ENCODE measurements around the gene GRIK2. TPM values are rescaled to one million over a fixed set of nuclear protein-coding genes. Genes with fewer than 3 reads are reported as not detected.
"Not testable (repeated sequence)": the region's sequence is repeated elsewhere in the genome, so short reads cannot be mapped to it uniquely, and the experiment has no call there.

The GRIK2 gene
- total RNA-seq = 9.2 and 14.3 TPM in 2 replicates
- 7.8 TPM for polyA plus RNA-seq (2012)

GRCh38 chr6:101393251-101393828 lies at the start of gene GRIK2:
GRIK2 (plus strand) TSS chr6:101393708.
- peak; percentile 74 for DNase-seq (ENCODE audit: low read depth)

- DNase-seq (ENCODE audit: low read depth) = no peak
These were observed 48.6 kb upstream of the GRIK2 start for GRCh38 chr6:101344885-101345284.

DNA sequence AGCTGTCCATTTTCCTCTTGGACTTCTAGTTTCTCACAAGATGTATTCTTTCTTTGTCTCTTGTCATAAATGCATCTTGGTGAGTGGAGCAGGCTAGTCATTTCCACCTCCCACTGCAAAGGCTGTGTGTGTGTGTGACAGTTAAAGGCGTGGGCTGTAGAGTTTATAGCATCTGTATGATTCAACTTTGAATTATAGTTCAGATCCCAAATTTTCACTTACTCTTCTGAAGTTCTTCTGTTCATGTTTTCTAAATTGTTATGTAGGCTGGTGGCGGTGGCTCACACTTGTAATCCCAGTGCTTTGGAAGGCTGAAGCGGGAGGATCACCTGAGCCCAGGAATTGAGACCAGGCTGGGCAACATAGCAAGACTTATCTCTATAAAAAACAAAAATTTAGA lies 44.7 kb upstream of the GRIK2 start:
- DNase-seq (ENCODE audit: low read depth) = no peak

GRCh38 chr6:101350631-101351030 lies 42.9 kb upstream of the GRIK2 start:
- not testable (repeated sequence) for DNase-seq (ENCODE audit: low read depth)

- DNase-seq (ENCODE audit: low read depth) = no peak
These were observed 42.3 kb upstream of the GRIK2 start for GRCh38 chr6:101351173-101351572.

DNA sequence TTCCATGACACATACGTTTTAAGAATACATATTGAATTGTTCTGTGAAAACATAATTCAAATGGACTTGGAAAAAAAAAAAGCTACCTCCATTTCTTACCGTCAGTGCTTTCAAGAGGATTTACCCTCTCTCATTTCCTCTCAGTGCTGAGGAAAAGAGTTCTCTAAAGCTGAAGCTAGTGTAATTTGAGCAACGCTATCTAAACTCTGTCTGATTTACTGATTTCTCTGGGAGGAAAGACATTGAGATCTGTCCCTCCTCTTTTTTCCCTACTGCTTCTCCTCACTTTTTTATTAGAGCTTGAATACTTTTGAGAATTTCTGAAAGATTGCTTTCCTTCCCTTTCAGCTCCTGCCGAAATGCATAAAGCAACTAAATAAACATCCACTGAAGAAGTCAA lies 41.2 kb upstream of the GRIK2 start:
- no peak for DNase-seq (ENCODE audit: low read depth)

GRCh38 chr6:101365181-101365580 lies 28.3 kb upstream of the GRIK2 start:
- no peak for DNase-seq (ENCODE audit: low read depth)

DNA sequence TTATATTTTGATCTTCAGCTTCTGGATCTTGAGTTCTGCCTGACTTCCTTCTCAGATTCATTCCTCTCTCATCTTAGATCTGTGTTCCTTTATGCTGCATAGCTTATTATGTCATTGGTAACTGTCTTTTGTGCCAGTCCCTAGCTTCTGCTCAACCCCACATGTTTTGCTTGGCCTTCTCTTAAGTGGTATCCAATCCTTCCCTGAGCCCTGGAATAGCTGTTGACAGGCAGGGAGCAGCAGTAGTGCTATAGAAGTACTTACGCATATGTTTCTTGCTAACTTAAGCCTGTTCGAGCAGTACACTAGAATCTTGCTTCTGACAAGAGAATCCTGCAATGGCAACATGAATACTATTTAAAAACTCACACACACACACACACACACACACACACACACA lies 13.6 kb upstream of the GRIK2 start:
- DNase-seq (ENCODE audit: low read depth) = no peak

DNA sequence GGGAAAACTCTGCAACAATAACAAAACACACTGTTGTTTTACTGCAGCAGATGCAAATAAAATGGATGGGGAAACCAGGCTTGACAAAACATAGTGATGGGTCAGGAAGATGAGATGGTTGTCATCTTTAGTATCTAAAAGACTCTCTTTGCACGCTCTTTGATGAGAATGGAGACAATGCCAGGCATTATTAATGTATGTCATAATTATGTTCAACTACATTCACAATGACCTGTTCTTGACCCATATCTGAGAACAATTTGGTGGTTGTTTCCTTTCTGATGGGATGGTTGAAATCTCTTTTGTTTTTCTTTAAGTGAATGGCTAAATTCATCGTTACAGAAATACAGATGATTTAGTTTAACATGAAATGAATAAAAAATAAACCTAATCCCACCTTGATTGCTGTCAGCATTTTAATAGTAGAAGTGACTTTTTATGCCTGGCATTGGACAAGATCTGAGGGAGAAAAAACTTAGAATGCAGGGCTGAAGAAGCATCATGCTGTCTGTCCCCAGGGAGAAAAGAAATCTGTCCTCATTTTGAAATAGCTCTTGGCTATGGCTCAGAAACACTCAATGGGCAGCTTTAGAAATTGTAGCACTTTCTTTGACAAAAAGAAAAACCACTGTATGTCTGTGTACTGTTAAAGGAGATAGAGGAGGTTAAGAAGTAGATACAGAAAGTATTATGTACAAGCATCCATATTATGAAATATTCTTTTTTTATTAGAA lies 12.4 kb upstream of the GRIK2 start:
- no peak for DNase-seq (ENCODE audit: low read depth)

- not testable (repeated sequence) for DNase-seq (ENCODE audit: low read depth)
These were observed 9.8 kb upstream of the GRIK2 start for GRCh38 chr6:101383747-101384146.

DNA sequence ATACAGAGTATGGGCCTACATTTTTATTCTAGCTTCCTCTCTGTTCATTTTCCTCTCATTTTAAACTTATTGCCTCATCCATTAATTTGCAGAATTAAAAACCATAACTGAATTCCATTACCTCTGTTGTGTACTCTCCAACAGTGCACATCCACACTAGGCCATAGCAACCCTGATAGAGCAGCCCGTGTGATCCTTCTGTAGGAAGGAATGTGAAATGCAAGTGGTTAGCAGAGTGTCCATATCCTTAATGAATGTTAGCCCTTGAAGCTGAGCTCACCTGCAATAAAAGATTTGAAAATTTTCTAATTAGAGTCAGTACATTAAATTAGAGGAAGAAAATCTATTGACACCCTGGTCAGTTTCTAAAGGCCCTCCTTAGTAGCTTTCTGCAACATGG lies 6.5 kb upstream of the GRIK2 start:
- no peak for DNase-seq (ENCODE audit: low read depth)

DNA sequence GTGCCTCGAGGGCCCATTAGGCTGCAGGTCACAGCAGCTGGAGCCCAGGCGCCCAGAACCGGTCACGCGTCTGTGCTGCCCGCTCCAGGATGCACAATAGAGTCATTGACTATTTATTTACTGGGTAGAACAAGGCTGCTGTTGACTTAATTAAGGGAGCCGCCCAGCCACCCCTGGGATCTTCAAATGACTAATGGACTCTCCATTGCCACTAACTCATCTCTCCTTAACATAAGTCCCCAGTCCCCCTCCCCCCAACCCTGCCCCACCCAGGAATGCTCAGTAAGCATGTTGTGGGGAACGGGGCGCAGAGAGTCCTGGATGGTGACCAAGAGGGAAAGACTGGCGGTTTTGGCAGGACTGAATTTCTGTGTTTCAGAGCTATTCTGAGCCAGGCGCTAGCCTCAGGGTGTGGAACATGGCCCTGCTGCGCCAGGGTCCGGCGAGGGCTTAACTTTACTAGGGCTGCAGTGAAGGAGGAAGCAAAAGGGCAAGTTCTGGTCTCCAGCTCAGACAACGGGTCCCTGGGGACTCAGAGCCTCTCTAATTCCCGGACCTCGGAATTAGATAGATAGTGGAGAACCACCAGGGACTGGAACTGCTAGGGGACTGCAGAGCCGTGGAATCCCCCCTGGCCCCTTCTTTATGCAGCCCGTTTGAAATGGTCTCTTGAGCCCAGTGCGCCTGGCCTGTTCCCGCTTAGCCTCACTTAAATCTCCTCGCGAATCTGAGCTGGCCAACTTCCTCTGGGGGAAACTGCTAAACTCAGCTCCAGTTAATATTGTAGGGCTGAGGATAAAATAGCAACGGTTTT lies 1.5 kb upstream of the GRIK2 start:
- peak; percentile 71 for DNase-seq (ENCODE audit: low read depth)

GRCh38 chr6:101392586-101393230 lies 800 bp upstream of the GRIK2 start:
- peak; percentile 24 for DNase-seq (ENCODE audit: low read depth)

- peak; percentile 70 for DNase-seq (ENCODE audit: low read depth)
These were observed 332 bp downstream of the GRIK2 start for GRCh38 chr6:101393829-101394251.

DNA sequence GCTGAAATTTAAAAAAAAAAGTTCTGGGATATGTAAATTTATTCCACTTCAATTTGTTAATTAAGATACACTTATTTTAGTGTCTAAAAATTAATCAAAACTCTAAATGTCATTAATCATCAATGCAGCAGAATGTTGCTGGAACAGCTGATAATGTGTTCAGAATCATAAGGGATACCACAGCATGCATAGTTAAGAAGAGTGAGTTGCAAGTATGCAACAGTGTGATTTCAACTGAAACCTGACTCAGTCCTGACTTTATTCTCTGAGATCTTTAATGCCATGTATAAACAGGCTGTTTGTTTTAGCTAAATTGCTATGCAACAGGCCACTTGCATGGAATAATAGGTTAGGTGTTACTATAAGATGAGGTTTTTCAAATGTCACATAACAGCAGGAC lies 1.4 kb downstream of the GRIK2 start:
- peak; percentile 12 for DNase-seq (ENCODE audit: low read depth)

DNA sequence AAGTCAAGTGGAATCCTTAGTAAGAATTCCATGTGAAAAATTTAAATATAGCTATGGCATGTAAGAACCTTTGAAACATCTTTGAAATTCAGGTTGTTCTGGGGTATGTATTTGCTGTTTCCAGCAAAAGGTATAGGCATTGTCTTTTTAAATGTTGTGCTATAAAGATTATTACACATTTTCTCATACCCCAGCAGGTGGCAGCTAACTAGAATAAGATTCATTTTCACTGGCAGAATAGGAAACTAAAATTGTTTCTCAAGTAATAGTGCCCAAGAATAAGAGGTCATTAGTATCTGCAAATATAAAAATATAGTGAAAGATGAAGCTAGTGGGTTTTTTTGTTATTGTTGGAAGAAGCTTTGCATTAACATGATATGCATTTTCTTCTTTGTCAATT lies 1.8 kb downstream of the GRIK2 start:
- peak; percentile 35 for DNase-seq (ENCODE audit: low read depth)

GRCh38 chr6:101396548-101397173 lies 3.2 kb downstream of the GRIK2 start:
- DNase-seq (ENCODE audit: low read depth) = peak; percentile 87

GRCh38 chr6:101397199-101397598 lies 3.7 kb downstream of the GRIK2 start:
- no peak for DNase-seq (ENCODE audit: low read depth)

- DNase-seq (ENCODE audit: low read depth) = no peak
These were observed 5.5 kb downstream of the GRIK2 start for GRCh38 chr6:101398716-101399615.

GRCh38 chr6:101399616-101400162 lies 6.2 kb downstream of the GRIK2 start:
- DNase-seq (ENCODE audit: low read depth) = no peak
